Thyroid gland (tissue), 4 donors: ENCODE data around the gene CLDN20. TPM values are rescaled to one million over a fixed set of nuclear protein-coding genes. Genes with fewer than 3 reads are reported as not detected.
"Not testable (repeated sequence)": the region's sequence is repeated elsewhere in the genome, so short reads cannot be mapped to it uniquely, and the experiment has no call there.

Experiments
- DNase-seq, 2 donors: peaks; one replicate each; pipeline ENCODE4 v3.0.0-alpha.2; 2019
- H3K27ac ChIP-seq, 3 donors: fragments of 200-600 bp; sonication (generic); 1 replicate in 2 of 3; 2 replicates in 1 of 3; pipeline ENCODE4 v1.5.1; 2016 to 2019; ENCODE audit warnings: mild to moderate bottlenecking in 1 of 3, moderate library complexity in 1 of 3
- H3K27me3 ChIP-seq: fragments of 200-600 bp; sonication (generic); one replicate; pipeline ENCODE4 v1.5.1; 2019
- H3K36me3 ChIP-seq, 2 donors: fragments of 200-600 bp; sonication (generic); one replicate each; pipeline ENCODE4 v1.5.1; 2016 to 2019
- H3K4me1 ChIP-seq, 2 donors: fragments of 200-600 bp; sonication (generic); one replicate each; pipeline ENCODE4 v1.5.1; 2017 to 2019
- H3K4me3 ChIP-seq, 3 donors: fragments of 200-600 bp; sonication (generic); replicated peaks in 1 of 3; 1 replicate in 2 of 3; 2 replicates in 1 of 3; pipeline ENCODE4 v1.5.1; 2016; ENCODE audit warnings: mild to moderate bottlenecking in 1 of 3
- H3K9me3 ChIP-seq: fragments of 200-600 bp; sonication (generic); one replicate; pipeline ENCODE4 v1.5.1; 2017
- CTCF ChIP-seq, 6 experiments: fragments of 200-600 bp in 3 of 6; fragments of 450-650 bp in 3 of 6; sonication (generic) in 3 of 6; IDR thresholded peaks; one replicate each; pipeline ENCODE4 v1.5.1; 2016 to 2019; ENCODE audit warnings: antibody characterized with exemption in 6 of 6, mild to moderate bottlenecking in 2 of 6, inconsistent platforms in 1 of 6, moderate library complexity in 1 of 6
- POLR2A ChIP-seq, 2 donors: fragments of 450-650 bp; IDR thresholded peaks; one replicate each; pipeline ENCODE4 v1.6.1; 2017; ENCODE audit warnings: antibody characterized with exemption in 2 of 2, mild to moderate bottlenecking in 2 of 2, moderate library complexity in 1 of 2
- WGBS, 2 donors: methylation state at CpG; one replicate each; pipeline ENCODE4 v1.1.5; 2017; 5-methylcytosine and 5-hydroxymethylcytosine counted together
- intact Hi-C: fragments of 100-400 bp; cut with DNase I; formaldehyde crosslinking; loops from one replicate; pipeline ENCODE4 v1.15.1; 2023
- total RNA-seq, 4 donors: library from RNA; depleted of rRNA; stranded (reverse); fragments of >200 nt; gene quantifications; one replicate each; pipeline ENCODE4 v1.2.3, GENCODE V29; 2016

The CLDN20 gene, protein sequence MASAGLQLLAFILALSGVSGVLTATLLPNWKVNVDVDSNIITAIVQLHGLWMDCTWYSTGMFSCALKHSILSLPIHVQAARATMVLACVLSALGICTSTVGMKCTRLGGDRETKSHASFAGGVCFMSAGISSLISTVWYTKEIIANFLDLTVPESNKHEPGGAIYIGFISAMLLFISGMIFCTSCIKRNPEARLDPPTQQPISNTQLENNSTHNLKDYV
- total RNA-seq, result not detected

DNA sequence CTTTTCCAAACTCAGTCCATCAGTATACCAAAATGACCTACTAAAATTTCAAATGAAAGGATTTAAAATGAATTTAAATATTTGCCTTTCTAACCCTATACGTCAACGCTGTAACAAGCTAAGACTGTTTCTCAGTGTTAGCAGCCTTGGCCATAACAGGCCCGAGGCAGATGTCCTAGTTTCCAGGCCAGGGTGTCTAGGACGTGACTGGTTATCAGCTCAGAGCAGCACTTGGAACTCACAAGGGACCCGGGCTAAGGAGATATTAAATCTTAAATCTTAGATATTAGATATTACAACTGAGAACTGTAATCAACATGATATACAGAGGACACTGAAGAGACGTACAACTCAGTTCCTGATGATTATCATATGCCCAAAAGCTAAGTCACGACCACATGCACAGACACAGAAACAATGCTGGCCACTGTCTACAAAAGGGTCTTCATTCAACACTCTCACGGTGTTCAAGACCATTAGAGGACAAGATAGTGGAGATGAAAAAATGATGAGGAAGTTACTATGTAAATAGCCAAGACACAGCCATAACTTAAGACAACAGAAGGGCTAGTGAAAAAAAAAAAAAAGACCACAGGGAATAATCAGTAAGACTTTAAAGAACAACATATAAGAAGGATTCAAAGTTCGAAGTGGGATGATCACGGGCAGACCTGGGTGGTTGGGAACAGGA is at the start of gene CLDN20:
TSS of gene CLDN20 (plus strand) at position 641 of the 691 bp plus-strand sequence. CDS start 11,707 bp downstream, outside the sequence.
- intact Hi-C loops, result no loop called here
- peak within 1 kb of the TSS in 1 of 3 donors; percentile 1 for H3K27ac ChIP-seq
- H3K27me3 ChIP-seq, result no peaks in the 10 kb centered on the region
- H3K4me1 ChIP-seq, result peaks cover 14 to 26% of the 10 kb centered on the region in 2 donors
- no peak for DNase-seq
- peaks cover 4 to 15% of the 10 kb centered on the region in 2 donors for H3K36me3 ChIP-seq
- no peak within 1 kb of the TSS for H3K4me3 ChIP-seq
- 92% methylated on average over 10 of the region's 10 CpGs for WGBS, 2 donors
- no peak for TF ChIP-seq POLR2A (IDR thresholded peaks at IDR 0.05)
- no peak for TF ChIP-seq CTCF (IDR thresholded peaks at IDR 0.05)
- no peaks in the 10 kb centered on the region for H3K9me3 ChIP-seq

DNA sequence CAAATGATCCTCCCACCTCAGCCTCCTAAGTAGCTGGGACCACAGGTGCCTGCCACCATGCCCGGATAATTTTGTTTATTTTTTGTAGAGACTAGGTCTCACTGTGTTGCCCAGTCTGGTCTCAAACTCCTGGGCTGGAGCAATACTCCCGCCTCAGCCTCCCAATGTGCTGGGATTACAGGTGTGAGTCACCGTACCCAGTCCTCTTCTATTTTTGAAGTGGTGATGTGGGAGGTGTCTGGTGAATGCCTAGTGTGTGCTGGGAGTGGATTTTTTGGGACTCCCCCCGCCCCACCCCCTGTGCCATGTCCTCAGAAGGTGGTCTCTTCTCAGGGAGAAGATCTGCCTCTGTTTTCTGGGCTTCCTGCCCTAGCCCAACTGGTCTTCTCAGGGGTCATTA is 47.9 kb upstream of the CLDN20 start:
- H3K36me3 ChIP-seq, result no peaks in the 10 kb centered on the region
- peak overlapping the region; percentile 65 to 90 (median 89) for H3K27ac ChIP-seq
- peaks cover 51 to 66% of the 10 kb centered on the region in 2 donors for H3K4me1 ChIP-seq
- no peak for DNase-seq
- intact Hi-C loops, result no loop called here
- H3K9me3 ChIP-seq, result no peaks in the 10 kb centered on the region
- no peak overlapping the region for H3K4me3 ChIP-seq
- H3K27me3 ChIP-seq, result no peaks in the 10 kb centered on the region
- TF ChIP-seq CTCF (IDR thresholded peaks at IDR 0.05), result no peak
- TF ChIP-seq POLR2A (IDR thresholded peaks at IDR 0.05), result no peak
- 86 to 95% methylated on average over 4 of the region's 4 CpGs for WGBS, 2 donors

DNA sequence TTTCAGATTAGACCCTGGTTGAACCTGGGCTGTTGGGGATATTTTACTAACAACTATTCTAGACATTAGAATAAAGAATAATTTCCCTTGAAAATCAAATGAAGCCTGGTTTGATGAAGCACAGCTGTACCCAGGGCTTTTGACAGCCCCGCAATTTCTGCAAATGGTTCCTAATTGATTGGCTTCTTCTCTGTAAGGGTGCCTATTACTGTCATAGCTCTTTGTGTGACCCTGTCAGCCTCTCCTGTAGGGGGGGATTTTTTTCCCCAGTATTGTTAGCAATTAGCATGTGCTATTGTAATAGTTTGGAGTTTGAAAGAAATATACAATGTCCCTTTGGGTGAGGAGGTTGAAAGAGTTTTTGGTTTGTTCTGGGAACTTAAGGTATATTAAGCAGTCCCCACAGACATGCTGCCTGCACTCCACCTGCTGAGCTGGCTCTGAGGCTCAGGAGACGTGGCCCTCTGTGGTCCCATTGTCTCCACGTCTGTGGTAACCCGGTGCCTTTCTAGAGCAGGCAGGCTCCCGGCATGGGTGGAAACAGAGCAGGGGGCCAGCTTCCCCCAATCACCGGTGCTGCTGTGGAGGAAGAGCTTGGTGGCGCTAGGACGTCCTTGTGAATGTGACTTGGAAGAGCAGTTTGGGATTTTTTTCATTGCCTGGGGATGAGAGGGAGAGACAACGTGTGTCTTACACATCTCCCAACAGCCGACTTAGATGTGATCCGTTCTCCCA is 47.3 kb upstream of the CLDN20 start:
- Histone ChIP-seq H3K27ac (peak overlapping the region; percentile 65 to 90 (median 89)), H3K36me3 (no peaks in the 10 kb centered on the region), H3K27me3 (no peaks in the 10 kb centered on the region), H3K9me3 (no peaks in the 10 kb centered on the region), H3K4me1 (peaks cover 51 to 69% of the 10 kb centered on the region in 2 donors), H3K4me3 (no peak overlapping the region)
- TF ChIP-seq POLR2A (IDR thresholded peaks at IDR 0.05) (peak in 1 of 2 donors; percentile 23), CTCF (IDR thresholded peaks at IDR 0.05) (no peak)
- no peak for DNase-seq
- intact Hi-C loops, result no loop called here
- WGBS, 2 donors, result 62 to 72% methylated on average over 10 to 11 of the region's 11 CpGs

- H3K4me3 ChIP-seq, H3K27me3 ChIP-seq, DNase-seq, H3K36me3 ChIP-seq, intact Hi-C loops, H3K9me3 ChIP-seq: not testable (repeated sequence)
- Histone ChIP-seq H3K27ac (peak overlapping the region; percentile 78 to 92 (median 90)), H3K4me1 (peaks cover 36 to 56% of the 10 kb centered on the region in 2 donors)
- 92 to 93% methylated on average over 20 of the region's 20 CpGs for WGBS, 2 donors
Observed at GRCh38 chr6:155218711-155219110, 45.1 kb upstream of the CLDN20 start.

DNA sequence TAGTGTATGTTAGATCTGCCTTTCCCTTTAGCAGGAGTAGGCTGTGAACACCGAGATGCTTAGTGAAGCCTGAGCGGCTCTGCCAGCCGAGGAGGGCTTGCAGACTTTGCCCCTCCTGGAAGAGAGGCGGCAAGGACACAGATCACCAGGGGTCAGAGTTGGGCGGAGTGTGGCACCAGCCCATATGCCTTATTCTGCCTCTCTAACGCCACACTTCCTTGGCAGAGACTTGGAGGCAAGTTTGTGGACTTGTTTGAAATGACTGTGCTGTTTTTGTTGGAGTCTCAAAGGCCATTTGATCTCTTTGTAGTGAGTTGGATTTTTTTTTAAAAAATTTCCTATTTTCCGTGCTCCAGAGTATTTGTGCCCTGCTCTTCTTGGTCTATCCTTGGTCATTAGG is 44.5 kb upstream of the CLDN20 start:
- H3K27me3 ChIP-seq, result no peaks in the 10 kb centered on the region
- H3K4me1 ChIP-seq, result peaks cover 33 to 55% of the 10 kb centered on the region in 2 donors
- DNase-seq, result peak; percentile 56 to 58
- H3K27ac ChIP-seq, result peak overlapping the region; percentile 78 to 92 (median 90)
- H3K36me3 ChIP-seq, result no peaks in the 10 kb centered on the region
- 43 to 64% methylated on average over 7 of the region's 7 CpGs for WGBS, 2 donors
- no peaks in the 10 kb centered on the region for H3K9me3 ChIP-seq
- intact Hi-C loops, result no loop called here
- no peak for TF ChIP-seq CTCF (IDR thresholded peaks at IDR 0.05)
- TF ChIP-seq POLR2A (IDR thresholded peaks at IDR 0.05), result no peak
- H3K4me3 ChIP-seq, result no peak overlapping the region
